Epithelial cell of prostate (primary cell): ENCODE data around the gene HOMER2.

Experiments used
- DNase-seq: peaks from one replicate; pipeline ENCODE4 v3.0.0-alpha.2; 2011; ENCODE audit warnings: low read depth, low spot score
- H3K27ac ChIP-seq: fragments of 450-650 bp; 2 replicates; pipeline ENCODE4 v1.5.1; 2017; ENCODE audit warnings: mild to moderate bottlenecking

HOMER2 gene

GRCh38 chr15:82808634-82809041, 143.9 kb downstream of the HOMER2 start:
- peak overlapping the region; percentile 97 for H3K27ac ChIP-seq
- no peak for DNase-seq

GRCh38 chr15:82807920-82808633, 144.4 kb downstream of the HOMER2 start:
- peak overlapping the region; percentile 97 for H3K27ac ChIP-seq
- DNase-seq = no peak

- no peak within 1 kb of the TSS for H3K27ac ChIP-seq
- DNase-seq = no peak
These were observed 146.5 kb downstream of the HOMER2 start, which contains the start of gene FSD2 for GRCh38 chr15:82805994-82806406. FSD2 (minus strand) TSS chr15:82806069; CDS start chr15:82787390, 18,679 bp downstream.

GRCh38 chr15:82804575-82804949, 148.0 kb downstream of the HOMER2 start:
- DNase-seq = peak; percentile 76
- peak overlapping the region; percentile 37 for H3K27ac ChIP-seq

GRCh38 chr15:82803793-82804574, 148.5 kb downstream of the HOMER2 start:
- DNase-seq = no peak
- H3K27ac ChIP-seq = peak overlapping the region; percentile 37

GRCh38 chr15:82802497-82802896, 150.0 kb downstream of the HOMER2 start:
- no peak for DNase-seq

GRCh38 chr15:82799183-82799841, 153.2 kb downstream of the HOMER2 start:
- DNase-seq = no peak
- no peak overlapping the region for H3K27ac ChIP-seq

More at GRCh38 chr15:82802497-82802896, 150.0 kb downstream of the HOMER2 start:
- H3K27ac ChIP-seq = no peak overlapping the region
